H1 (cell line): Measurements from ENCODE around the gene TEN1. TPM values are rescaled to one million over a fixed set of nuclear protein-coding genes. Genes with fewer than 3 reads are reported as not detected.

Source experiments
- ATF3 ChIP-seq: IDR thresholded peaks from 2 replicates; pipeline ENCODE4 v1.6.1; 2011; ENCODE audit warnings: low read depth, mild to moderate bottlenecking, low read length; ENCODE audit not compliant: insufficient read depth
- CBX8 ChIP-seq: fragments of 300-800, 300-1000 bp; sonication (generic); IDR thresholded peaks from 2 replicates; pipeline ENCODE4 v1.7.1; 2016; ENCODE audit warnings: low read depth, low read length, borderline replicate concordance
- CHD2 ChIP-seq: IDR thresholded peaks from 2 replicates; pipeline ENCODE4 v1.6.1; 2012; ENCODE audit warnings: low read length, improper control_type of control experiment
- GABPA ChIP-seq: IDR thresholded peaks from 2 replicates; pipeline ENCODE4 v1.6.1; 2011; ENCODE audit warnings: mild to moderate bottlenecking, low read length, moderate library complexity, borderline replicate concordance; ENCODE audit not compliant: insufficient read depth
- GTF2F1 ChIP-seq: IDR thresholded peaks from 2 replicates; pipeline ENCODE4 v1.6.1; 2012; ENCODE audit warnings: low read depth, low read length, improper control_type of control experiment, borderline replicate concordance
- HDAC2 ChIP-seq, 2 experiments: fragments of 300-600 bp in 1 of 2; sonication (generic) in 1 of 2; IDR thresholded peaks; 2 replicates each; pipeline ENCODE4 v1.6.1; 2011 to 2012; ENCODE audit warnings: low read depth in 2 of 2, low read length in 2 of 2, mild to moderate bottlenecking in 2 of 2, moderate library complexity in 2 of 2, borderline replicate concordance in 1 of 2, inconsistent platforms in 1 of 2
- KDM1A ChIP-seq: fragments of 200-600, 300-600 bp; sonication (generic); IDR thresholded peaks from 2 replicates; pipeline ENCODE4 v1.7.1; 2016; ENCODE audit warnings: mild to moderate bottlenecking, low read length, borderline replicate concordance
- RXRA ChIP-seq: IDR thresholded peaks from 2 replicates; pipeline ENCODE4 v1.6.1; 2011; ENCODE audit warnings: low read depth, mild to moderate bottlenecking, low read length, moderate library complexity; ENCODE audit not compliant: insufficient read depth
- TAF1 ChIP-seq: IDR thresholded peaks from 2 replicates; pipeline ENCODE4 v1.6.1; 2011; ENCODE audit warnings: mild to moderate bottlenecking, low read depth, low read length
- polyA plus RNA-seq, 7 experiments: library from polyadenylated mRNA; depleted of rRNA in 3 of 7; stranded (reverse) in 5 of 7; unstranded in 2 of 7; fragments of >200 nt in 5 of 7; fragments of 200-250 nt in 2 of 7; gene quantifications; 1 replicate in 5 of 7; 2 replicates in 1 of 7; 4 replicates in 1 of 7; pipeline versions ENCODE4 v1.2.1 to v1.2.3, GENCODE V29; 2011 to 2013; ENCODE audit warnings: missing spikeins in 2 of 7, mixed read lengths in 2 of 7
- total RNA-seq: library from RNA; stranded (reverse); fragmentation: NEBNext Ultra II Directional; extraction: Animal tissue kit (Norgen Biotek cat#: 25700); gene quantifications from 2 replicates; pipeline ENCODE4 v1.2.1, GENCODE V29; 2021
- TF ChIP-seq, protein P1 (sequence below): fragments of 300-600 bp; sonication (generic); IDR thresholded peaks from 2 replicates; pipeline ENCODE4 v1.7.1; 2012; ENCODE audit warnings: low read length, moderate library complexity, mild to moderate bottlenecking, inconsistent platforms; ENCODE audit not compliant: insufficient replicate concordance

The TEN1 gene
- total and polyA plus RNA-seq, 2 of the 8 experiments (the other 6 are each of a cell fraction or from before 2014, with no cell fraction given) = 15.9 to 18.7 TPM

GRCh38 chr17:76027159-76027839 is 48.3 kb downstream of the TEN1 start, which contains the start of gene EVPL (continued):
- TF ChIP-seq, protein P1, sequence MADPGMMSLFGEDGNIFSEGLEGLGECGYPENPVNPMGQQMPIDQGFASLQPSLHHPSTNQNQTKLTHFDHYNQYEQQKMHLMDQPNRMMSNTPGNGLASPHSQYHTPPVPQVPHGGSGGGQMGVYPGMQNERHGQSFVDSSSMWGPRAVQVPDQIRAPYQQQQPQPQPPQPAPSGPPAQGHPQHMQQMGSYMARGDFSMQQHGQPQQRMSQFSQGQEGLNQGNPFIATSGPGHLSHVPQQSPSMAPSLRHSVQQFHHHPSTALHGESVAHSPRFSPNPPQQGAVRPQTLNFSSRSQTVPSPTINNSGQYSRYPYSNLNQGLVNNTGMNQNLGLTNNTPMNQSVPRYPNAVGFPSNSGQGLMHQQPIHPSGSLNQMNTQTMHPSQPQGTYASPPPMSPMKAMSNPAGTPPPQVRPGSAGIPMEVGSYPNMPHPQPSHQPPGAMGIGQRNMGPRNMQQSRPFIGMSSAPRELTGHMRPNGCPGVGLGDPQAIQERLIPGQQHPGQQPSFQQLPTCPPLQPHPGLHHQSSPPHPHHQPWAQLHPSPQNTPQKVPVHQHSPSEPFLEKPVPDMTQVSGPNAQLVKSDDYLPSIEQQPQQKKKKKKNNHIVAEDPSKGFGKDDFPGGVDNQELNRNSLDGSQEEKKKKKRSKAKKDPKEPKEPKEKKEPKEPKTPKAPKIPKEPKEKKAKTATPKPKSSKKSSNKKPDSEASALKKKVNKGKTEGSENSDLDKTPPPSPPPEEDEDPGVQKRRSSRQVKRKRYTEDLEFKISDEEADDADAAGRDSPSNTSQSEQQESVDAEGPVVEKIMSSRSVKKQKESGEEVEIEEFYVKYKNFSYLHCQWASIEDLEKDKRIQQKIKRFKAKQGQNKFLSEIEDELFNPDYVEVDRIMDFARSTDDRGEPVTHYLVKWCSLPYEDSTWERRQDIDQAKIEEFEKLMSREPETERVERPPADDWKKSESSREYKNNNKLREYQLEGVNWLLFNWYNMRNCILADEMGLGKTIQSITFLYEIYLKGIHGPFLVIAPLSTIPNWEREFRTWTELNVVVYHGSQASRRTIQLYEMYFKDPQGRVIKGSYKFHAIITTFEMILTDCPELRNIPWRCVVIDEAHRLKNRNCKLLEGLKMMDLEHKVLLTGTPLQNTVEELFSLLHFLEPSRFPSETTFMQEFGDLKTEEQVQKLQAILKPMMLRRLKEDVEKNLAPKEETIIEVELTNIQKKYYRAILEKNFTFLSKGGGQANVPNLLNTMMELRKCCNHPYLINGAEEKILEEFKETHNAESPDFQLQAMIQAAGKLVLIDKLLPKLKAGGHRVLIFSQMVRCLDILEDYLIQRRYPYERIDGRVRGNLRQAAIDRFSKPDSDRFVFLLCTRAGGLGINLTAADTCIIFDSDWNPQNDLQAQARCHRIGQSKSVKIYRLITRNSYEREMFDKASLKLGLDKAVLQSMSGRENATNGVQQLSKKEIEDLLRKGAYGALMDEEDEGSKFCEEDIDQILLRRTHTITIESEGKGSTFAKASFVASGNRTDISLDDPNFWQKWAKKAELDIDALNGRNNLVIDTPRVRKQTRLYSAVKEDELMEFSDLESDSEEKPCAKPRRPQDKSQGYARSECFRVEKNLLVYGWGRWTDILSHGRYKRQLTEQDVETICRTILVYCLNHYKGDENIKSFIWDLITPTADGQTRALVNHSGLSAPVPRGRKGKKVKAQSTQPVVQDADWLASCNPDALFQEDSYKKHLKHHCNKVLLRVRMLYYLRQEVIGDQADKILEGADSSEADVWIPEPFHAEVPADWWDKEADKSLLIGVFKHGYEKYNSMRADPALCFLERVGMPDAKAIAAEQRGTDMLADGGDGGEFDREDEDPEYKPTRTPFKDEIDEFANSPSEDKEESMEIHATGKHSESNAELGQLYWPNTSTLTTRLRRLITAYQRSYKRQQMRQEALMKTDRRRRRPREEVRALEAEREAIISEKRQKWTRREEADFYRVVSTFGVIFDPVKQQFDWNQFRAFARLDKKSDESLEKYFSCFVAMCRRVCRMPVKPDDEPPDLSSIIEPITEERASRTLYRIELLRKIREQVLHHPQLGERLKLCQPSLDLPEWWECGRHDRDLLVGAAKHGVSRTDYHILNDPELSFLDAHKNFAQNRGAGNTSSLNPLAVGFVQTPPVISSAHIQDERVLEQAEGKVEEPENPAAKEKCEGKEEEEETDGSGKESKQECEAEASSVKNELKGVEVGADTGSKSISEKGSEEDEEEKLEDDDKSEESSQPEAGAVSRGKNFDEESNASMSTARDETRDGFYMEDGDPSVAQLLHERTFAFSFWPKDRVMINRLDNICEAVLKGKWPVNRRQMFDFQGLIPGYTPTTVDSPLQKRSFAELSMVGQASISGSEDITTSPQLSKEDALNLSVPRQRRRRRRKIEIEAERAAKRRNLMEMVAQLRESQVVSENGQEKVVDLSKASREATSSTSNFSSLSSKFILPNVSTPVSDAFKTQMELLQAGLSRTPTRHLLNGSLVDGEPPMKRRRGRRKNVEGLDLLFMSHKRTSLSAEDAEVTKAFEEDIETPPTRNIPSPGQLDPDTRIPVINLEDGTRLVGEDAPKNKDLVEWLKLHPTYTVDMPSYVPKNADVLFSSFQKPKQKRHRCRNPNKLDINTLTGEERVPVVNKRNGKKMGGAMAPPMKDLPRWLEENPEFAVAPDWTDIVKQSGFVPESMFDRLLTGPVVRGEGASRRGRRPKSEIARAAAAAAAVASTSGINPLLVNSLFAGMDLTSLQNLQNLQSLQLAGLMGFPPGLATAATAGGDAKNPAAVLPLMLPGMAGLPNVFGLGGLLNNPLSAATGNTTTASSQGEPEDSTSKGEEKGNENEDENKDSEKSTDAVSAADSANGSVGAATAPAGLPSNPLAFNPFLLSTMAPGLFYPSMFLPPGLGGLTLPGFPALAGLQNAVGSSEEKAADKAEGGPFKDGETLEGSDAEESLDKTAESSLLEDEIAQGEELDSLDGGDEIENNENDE = no peak
- TF ChIP-seq GTF2F1 (no peak), TAF1 (no peak), RXRA (no peak), CHD2 (no peak), CBX8 (no peak), GABPA (no peak), KDM1A (no peak), HDAC2 (IDR thresholded peaks at IDR 0.05; ENCODE audit: borderline replicate concordance in 1 of 2, low read depth in 2 of 2, low read length in 2 of 2) (no peak), ATF3 (no peak)
